ENCODE data around the gene GID8. TPM values are rescaled to one million over a fixed set of nuclear protein-coding genes. Genes with fewer than 3 reads are reported as not detected.

Gene GID8
- total and polyA plus RNA-seq, 2 of the 13 experiments (the other 11 are each of a cell fraction or from before 2014, with no cell fraction given): 39.6 to 59.8 TPM

DNA sequence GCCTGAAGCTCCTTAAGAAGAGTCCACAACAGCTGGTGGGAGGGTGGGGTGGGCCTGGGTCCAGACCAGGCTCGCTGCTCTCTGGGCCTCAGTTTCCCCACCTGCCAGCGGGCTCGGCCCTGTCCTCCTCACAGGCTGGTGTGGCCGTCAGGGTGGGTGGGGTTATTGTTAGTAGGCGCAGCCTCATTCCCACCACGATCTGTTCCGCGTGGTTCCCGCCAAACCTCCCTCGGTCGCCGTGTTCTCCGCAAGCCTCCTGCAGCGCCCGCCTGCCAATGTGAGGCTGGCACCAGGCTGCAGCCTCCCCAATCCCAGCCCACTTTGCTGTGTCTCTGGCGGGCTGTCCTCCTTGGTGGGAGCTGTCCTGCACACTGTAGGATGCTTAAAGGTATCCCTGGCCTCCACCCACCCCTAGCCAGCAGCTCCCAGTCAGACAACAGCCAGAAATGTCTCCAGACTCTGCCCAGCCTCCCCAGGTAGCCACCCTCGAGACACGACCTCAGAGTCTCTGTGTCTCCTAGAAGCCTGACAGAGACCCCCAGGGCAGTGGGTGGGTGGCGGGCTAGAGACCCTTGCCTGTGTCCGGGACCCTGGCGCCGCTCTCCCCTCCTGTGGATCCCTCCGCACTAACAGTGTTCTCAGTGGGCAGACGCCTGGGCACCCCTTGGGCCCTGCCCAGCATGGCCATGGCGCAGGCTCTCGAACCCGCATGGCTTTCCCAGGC is 29.8 kb downstream of the GID8 start (continued):
- TF ChIP-seq, protein P1, sequence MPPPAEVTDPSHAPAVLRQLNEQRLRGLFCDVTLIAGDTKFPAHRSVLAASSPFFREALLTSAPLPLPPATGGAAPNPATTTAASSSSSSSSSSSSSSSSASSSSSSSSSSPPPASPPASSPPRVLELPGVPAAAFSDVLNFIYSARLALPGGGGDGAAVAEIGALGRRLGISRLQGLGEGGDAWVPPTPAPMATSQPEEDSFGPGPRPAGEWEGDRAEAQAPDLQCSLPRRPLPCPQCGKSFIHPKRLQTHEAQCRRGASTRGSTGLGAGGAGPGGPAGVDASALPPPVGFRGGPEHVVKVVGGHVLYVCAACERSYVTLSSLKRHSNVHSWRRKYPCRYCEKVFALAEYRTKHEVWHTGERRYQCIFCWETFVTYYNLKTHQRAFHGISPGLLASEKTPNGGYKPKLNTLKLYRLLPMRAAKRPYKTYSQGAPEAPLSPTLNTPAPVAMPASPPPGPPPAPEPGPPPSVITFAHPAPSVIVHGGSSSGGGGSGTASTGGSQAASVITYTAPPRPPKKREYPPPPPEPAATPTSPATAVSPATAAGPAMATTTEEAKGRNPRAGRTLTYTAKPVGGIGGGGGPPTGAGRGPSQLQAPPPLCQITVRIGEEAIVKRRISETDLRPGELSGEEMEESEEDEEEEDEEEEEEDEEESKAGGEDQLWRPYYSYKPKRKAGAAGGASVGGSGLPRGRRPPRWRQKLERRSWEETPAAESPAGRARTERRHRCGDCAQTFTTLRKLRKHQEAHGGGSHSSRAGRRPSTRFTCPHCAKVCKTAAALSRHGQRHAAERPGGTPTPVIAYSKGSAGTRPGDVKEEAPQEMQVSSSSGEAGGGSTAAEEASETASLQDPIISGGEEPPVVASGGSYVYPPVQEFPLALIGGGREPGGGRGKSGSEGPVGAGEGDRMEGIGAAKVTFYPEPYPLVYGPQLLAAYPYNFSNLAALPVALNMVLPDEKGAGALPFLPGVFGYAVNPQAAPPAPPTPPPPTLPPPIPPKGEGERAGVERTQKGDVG (CRISPR knock-in tag; IDR thresholded peaks at IDR 0.05; ENCODE audit: borderline replicate concordance): peak; percentile 9; the same call in 1 of the 2 replicates
- TF ChIP-seq TEAD3 (CRISPR knock-in tag; optimal IDR thresholded peaks at IDR 0.05; ENCODE audit: borderline replicate concordance): no peak
- TF ChIP-seq SOX6 (IDR thresholded peaks at IDR 0.05): no peak
- TF ChIP-seq SOX6 (CRISPR knock-in tag; IDR thresholded peaks at IDR 0.05): no peak
- TF ChIP-seq, protein P2, sequence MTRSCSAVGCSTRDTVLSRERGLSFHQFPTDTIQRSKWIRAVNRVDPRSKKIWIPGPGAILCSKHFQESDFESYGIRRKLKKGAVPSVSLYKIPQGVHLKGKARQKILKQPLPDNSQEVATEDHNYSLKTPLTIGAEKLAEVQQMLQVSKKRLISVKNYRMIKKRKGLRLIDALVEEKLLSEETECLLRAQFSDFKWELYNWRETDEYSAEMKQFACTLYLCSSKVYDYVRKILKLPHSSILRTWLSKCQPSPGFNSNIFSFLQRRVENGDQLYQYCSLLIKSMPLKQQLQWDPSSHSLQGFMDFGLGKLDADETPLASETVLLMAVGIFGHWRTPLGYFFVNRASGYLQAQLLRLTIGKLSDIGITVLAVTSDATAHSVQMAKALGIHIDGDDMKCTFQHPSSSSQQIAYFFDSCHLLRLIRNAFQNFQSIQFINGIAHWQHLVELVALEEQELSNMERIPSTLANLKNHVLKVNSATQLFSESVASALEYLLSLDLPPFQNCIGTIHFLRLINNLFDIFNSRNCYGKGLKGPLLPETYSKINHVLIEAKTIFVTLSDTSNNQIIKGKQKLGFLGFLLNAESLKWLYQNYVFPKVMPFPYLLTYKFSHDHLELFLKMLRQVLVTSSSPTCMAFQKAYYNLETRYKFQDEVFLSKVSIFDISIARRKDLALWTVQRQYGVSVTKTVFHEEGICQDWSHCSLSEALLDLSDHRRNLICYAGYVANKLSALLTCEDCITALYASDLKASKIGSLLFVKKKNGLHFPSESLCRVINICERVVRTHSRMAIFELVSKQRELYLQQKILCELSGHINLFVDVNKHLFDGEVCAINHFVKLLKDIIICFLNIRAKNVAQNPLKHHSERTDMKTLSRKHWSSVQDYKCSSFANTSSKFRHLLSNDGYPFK (CRISPR knock-in tag; IDR thresholded peaks at IDR 0.05; ENCODE audit: borderline replicate concordance): no peak
- TF ChIP-seq, protein P3, sequence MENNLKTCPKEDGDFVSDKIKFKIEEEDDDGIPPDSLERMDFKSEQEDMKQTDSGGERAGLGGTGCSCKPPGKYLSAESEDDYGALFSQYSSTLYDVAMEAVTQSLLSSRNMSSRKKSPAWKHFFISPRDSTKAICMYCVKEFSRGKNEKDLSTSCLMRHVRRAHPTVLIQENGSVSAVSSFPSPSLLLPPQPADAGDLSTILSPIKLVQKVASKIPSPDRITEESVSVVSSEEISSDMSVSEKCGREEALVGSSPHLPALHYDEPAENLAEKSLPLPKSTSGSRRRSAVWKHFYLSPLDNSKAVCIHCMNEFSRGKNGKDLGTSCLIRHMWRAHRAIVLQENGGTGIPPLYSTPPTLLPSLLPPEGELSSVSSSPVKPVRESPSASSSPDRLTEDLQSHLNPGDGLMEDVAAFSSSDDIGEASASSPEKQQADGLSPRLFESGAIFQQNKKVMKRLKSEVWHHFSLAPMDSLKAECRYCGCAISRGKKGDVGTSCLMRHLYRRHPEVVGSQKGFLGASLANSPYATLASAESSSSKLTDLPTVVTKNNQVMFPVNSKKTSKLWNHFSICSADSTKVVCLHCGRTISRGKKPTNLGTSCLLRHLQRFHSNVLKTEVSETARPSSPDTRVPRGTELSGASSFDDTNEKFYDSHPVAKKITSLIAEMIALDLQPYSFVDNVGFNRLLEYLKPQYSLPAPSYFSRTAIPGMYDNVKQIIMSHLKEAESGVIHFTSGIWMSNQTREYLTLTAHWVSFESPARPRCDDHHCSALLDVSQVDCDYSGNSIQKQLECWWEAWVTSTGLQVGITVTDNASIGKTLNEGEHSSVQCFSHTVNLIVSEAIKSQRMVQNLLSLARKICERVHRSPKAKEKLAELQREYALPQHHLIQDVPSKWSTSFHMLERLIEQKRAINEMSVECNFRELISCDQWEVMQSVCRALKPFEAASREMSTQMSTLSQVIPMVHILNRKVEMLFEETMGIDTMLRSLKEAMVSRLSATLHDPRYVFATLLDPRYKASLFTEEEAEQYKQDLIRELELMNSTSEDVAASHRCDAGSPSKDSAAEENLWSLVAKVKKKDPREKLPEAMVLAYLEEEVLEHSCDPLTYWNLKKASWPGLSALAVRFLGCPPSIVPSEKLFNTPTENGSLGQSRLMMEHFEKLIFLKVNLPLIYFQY (CRISPR knock-in tag; IDR thresholded peaks at IDR 0.05; ENCODE audit: borderline replicate concordance): no peak
- no peak for TF ChIP-seq KAT8 (CRISPR knock-in tag; IDR thresholded peaks at IDR 0.05)
- TF ChIP-seq PTBP1 (IDR thresholded peaks at IDR 0.05; ENCODE audit: low read depth, low read length, poor library complexity, severe bottlenecking): no peak
- peak; percentile 85 for TF ChIP-seq ZNF883 (CRISPR knock-in tag; IDR thresholded peaks at IDR 0.05; ENCODE audit: not compliant biosample characterization)
- TF ChIP-seq, protein P4, sequence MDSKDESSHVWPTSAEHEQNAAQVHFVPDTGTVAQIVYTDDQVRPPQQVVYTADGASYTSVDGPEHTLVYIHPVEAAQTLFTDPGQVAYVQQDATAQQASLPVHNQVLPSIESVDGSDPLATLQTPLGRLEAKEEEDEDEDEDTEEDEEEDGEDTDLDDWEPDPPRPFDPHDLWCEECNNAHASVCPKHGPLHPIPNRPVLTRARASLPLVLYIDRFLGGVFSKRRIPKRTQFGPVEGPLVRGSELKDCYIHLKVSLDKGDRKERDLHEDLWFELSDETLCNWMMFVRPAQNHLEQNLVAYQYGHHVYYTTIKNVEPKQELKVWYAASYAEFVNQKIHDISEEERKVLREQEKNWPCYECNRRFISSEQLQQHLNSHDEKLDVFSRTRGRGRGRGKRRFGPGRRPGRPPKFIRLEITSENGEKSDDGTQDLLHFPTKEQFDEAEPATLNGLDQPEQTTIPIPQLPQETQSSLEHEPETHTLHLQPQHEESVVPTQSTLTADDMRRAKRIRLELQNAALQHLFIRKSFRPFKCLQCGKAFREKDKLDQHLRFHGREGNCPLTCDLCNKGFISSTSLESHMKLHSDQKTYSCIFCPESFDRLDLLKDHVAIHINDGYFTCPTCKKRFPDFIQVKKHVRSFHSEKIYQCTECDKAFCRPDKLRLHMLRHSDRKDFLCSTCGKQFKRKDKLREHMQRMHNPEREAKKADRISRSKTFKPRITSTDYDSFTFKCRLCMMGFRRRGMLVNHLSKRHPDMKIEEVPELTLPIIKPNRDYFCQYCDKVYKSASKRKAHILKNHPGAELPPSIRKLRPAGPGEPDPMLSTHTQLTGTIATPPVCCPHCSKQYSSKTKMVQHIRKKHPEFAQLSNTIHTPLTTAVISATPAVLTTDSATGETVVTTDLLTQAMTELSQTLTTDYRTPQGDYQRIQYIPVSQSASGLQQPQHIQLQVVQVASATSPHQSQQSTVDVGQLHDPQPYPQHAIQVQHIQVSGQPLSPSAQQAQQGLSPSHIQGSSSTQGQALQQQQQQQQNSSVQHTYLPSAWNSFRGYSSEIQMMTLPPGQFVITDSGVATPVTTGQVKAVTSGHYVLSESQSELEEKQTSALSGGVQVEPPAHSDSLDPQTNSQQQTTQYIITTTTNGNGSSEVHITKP (CRISPR knock-in tag; IDR thresholded peaks at IDR 0.05; ENCODE audit: low read depth): no peak
- TF ChIP-seq ZNF354B (CRISPR knock-in tag; IDR thresholded peaks at IDR 0.05): 0 out of 2 replicates have a peak, but pooled peaks have one; percentile 21
- TF ChIP-seq, protein P5, sequence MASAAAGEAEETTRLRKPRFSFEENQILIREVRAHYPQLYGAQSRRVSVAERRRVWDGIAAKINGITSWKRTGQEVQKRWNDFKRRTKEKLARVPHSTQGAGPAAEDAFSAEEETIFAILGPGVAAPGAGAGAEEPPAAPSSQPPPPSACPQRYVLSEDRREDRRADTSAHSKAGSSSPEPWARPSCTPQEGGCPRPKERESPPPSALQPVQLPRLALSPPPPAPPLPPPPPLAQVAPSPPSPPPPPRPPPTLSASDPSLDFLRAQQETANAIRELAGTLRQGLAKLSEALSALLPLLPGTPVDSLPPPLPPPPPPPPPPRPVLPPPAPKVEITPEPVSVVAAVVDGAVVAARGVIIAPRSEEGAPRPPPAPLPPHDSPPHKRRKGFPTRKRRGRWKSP (CRISPR knock-in tag; IDR thresholded peaks at IDR 0.05): no peak
